ENCODE data around the gene SHB.

The SHB gene

DNA sequence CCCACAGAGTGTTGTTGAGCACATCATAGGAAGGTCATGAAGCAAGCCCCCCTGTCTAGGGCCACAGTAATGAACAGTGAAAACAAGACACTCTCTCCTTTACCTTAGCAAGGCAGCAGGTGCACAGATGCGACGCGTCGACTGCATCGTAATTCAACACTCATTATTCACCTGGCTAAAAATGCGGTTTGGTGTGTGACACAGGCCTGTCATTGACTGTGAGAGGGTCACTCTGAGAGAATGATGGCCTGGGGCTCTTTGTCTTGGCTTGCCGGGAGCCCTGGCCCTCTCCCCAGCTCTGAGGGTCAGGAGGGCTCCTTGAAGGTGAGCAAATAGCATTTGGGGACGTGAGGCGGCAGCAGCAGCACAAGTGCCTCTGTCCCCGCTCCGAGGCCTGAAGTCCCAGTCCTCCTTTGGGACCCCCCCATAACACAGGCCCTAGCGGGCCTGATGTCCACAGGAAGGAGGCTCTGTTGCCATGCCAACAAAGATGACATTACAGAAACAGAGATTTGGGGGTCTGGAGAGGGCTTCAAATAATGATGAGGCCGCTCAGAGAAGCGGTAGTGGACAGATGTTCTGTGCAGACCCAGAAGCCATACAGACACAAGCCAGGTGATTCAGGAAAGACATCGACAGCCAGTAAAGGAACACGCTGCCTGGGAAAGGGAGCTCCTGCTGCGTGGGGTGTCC is 46.7 kb downstream of the SHB start:
- DNase-seq = peak in 1 of 2 experiments; percentile 36

DNA sequence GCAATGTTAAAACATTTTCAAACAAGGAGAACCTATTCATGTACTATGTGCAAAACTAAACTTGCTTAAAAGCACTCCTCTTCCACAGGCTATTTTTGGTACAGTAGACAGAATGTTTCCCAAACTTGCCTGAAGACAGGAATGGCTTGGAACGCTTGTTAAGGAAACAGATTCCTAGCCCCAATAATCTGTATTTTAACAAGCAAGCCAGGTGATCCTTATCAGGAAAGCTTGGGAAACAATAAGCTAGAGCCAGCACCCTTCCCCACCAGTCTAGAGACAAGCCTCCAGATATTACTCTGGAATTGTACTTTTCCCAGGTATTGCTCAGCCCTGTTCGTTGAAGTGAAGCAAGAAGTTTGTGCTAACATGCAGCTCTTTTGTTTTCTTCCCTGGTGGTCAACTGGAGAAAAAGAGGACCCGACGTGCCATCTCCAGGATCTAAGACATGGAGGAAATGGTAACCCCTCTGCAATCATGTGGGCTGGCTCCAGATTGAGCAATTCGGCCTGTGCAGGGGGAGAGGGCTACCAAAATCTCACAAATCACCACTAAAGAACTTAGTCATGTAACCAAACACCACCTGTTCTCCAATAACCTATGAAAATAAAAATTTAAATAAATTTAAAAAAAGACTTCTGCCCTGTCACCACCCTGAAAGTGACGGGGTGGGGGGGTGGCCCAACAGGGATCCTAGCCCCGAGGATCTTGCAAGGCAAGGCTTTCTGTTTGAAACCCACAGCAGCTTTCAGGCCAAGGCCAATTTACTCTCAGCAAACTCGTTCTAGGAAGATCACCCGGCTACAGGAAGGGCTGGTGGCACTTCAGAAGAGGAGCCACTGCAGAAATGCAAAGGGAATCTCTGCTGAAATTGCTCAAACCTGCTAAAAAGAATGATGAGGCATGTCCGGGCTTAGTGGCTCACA is 48.6 kb downstream of the SHB start:
- no peak for DNase-seq

DNA sequence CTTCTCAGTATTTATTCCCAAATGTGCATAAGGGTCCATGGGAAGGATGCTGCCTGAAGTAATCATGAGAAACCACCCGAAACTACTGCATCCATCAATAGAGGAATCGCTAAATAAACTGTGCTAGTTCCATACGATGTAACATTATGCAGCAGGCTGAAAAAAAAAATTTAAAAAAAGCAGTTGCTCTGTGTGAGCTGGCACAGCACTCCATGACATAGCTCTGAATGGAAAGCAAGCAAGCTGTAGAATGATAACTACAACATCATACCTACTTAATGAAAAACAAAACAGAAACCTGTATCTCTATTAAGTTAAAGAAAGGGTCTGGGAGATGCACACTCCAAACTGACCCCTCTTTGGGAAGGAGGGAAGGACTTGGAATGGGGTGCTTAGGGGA is 49.3 kb downstream of the SHB start:
- no peak for DNase-seq

DNA sequence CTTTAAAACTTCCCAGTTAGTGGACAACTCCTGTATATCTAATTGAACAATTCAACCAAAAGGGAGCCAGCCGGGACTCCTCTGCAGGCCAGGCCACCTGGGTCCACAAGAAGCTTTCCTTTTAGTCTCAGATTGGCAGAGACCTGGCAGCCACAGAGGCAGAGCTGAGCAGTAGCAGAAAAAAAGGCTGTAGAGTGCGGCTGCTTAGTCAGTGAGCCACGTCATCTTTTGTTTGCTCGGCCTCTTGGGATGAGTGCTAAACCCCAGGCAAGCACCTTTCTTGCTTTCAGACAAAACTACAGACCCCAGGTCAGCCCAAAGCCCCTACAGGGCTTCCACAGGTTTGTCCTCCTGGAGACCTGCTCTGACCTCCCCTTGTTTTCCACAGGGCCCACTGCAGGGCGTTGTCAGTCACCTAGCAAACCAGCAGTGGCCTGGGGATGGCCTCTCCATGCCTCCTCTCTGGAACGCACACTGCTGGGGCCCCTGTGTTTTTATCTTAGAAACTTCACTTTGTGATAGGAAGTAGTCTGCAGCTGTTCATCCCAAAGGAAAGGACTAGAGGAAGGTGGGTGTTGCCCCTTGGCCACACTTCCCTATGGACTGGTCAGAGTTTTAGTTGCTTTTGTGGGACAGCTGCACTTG is 49.9 kb downstream of the SHB start:
- DNase-seq = no peak

DNA sequence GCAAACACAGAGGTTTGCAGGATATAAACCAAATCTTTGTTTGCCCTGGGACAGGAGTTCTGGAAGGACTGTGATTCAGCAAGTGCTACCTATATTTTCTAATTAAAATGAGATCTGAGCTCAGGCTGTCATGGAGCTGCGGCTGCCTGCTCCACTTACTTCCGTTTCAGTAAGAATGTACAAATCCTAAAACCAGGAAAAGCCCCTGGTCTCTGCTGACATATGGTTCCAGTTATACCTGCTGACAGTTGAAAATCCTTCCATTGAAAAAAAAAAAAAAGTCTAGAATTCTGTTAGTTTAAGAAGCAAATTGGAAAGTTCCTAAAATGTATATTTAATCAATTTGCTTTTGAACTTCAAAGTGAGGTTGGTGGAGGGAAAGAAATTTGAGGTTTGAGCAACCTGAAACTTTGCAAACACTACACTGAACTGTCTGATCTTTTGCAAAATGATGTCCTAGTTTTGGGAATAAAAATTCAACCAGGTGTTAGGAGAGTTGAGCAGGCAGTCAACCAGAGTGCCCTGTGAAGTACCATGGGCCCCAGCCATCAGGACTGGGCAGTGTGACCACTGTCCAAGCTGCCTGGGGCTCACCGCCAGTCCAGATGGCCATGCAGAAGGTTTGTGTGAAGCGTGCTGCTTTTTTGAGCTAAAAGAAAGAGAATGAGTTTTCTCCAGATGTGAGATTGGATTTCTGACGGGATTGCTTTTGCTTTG is 50.6 kb downstream of the SHB start:
- peak in 1 of 2 experiments; percentile 8 for DNase-seq

DNA sequence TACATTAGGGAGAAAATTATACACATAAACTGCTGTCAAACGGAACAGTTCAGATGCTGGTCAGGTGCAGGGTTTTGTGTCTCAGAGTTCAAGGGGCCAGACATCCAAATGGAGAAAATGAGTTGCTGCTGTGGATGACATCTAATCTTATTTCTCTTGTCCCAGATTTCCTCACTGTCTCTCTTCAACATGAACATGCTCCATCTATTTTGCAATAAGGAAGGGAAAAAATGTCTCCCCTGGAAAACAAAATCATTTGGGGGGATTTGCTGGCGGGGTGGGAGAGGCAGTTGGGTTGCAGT is 51.2 kb downstream of the SHB start:
- no peak for DNase-seq

DNA sequence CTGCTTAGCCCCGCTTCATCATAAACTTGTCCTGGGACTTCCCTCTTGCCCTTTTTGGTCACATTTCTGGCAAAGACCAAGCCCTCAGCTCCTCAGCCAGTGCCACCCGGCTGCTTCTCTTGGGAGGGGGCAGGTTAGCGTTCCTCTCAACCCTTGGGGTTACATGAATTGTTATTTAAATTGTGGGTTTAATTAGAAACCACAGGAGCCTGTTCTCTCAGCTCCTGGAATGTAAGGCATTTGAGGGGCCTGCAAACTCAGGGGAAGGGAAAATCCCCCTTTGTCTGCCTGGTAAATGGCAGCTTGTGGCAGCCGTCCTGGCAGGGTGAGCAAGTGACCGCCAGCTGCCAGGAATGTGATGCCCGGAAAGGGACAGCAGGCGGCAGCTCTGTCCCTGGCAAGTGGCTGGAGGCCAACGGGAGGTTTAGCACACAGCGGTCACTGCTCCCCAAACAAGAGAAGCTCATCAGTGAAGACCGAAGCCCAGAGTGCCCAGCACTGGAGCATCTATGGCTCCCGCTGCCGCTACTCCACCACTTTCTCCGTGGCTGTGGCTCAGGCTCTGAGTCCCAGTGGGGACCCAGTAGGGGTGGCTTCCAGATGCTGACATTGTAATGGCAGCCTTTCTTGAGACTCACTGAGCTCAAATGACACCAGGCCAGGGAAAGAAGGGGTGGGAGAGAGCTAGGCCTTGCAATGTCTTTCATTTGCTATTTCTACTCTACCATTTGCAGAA is 51.7 kb downstream of the SHB start:
- DNase-seq = no peak

DNA sequence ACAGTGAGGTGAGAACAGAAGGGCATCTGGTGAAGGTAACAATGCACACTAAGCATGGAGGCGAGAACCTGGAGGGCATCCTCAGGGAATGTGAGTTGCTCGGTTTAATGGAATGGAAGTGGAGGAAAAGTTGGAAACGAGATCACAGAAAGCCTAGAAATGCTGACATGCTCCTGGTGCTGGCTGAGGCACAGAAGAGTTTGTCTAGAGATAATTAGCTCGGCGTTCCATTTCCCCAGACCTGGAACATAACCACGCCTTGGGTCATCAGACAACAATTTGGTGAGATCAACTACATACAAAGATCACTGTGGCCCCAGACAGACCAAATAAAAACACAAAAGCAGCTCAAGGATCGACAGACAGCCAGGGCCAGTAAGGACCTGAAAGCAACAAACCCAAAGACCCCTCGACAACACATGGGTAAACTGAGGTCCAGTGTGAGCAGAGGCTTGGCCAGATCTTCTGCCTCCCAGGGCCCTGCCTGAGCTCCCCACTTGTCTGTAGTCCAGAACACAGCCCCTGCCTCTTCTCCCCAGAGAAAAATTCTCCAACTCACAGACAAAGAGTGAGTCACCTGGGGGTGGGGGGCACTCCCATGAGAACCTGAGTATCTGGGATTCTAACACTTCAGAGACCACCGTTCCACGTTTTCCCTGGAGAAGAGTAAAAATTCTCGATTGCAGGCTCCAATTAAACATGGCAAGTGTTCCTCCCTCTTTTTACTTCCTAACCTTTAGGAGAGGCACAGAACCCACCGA is 52.5 kb downstream of the SHB start:
- no peak for DNase-seq

DNA sequence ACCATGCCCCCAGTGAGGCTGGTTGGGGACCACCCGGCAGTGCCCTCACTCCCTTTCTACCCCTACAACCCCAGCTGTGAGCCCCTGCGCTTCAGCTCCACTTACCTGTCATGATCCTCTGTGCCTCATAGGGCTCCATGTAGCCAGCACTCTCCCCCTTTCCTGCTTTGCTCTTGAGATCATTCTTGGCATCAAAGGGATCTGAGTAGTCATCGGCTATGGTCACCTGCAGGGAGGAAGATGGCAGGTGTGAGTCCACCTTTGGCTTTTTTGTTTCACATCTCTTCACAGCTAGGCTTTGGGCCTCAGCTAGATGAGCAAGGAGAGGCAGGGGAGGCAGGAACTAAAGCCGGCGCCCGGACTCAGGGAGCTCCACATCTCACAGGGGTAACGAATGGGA is 53.1 kb downstream of the SHB start:
- DNase-seq = no peak

DNA sequence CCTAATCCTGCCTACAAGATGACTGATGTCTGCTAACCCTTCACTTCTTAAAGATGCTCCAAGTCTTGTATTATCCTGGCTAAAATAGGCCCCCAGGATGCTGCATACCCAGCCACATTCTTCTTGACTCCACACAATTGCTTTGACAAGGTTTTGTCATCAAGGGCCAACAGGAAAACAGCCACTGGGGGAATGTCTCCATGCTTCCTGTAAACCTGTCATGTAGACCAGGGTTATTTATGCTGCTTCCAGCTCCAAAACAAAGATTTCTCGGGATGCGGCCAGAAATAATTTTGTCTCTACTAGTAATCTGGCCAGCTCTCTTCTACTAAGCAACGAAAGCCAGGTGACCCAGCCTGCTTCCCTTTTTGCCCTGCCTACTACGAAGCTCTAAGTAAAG is 53.8 kb downstream of the SHB start:
- DNase-seq = no peak

DNA sequence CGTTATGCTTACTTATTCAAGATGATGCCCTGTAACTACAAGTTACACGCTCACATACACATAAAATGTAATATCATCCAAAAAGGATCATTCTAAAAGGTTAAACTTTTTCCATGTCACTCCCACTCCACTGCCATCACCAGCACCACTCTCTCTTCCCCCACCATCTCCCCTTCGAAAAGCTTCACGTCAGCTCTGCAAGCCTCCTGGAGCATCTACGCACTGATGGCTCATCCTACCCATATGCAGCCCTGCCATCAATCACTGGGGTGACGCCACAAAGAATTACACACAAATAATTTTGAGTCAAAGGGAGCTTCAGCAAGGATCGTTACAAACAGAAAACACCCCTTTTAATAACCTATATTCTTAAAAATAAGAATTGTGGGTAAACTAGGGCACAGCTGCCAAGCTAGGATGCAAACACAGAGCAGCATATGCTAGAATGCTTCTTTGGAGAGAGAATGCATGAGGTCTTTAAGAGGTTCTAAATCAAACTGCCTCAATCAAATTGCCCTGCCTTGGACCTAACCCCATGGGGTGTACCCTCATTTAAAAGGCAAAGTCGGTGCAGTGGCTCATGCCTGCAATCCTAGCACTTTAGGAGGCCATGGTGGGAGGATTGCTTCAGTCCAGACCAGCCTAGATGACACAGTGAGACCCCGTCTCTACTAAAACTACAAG is 56.1 kb downstream of the SHB start:
- DNase-seq = no peak

DNA sequence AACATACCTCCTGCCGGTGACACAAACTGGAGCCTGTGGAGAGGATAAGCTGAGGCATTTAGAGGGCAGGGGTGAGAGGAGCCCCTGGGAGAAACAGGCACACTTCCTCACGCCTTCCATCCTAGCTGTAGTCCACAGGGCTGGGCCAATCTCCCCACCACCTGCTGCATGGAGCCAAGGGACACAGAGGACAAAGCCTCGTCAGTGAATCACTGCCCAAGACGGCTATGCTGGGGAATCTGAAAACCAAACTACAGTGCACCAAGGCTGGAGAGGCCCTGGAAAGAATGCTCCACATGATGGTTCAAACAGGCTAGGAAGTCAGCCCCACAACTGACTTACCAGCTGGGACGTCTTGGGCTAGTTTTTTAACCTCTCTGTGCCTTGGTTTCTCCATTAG is 57.0 kb downstream of the SHB start:
- DNase-seq = no peak

DNA sequence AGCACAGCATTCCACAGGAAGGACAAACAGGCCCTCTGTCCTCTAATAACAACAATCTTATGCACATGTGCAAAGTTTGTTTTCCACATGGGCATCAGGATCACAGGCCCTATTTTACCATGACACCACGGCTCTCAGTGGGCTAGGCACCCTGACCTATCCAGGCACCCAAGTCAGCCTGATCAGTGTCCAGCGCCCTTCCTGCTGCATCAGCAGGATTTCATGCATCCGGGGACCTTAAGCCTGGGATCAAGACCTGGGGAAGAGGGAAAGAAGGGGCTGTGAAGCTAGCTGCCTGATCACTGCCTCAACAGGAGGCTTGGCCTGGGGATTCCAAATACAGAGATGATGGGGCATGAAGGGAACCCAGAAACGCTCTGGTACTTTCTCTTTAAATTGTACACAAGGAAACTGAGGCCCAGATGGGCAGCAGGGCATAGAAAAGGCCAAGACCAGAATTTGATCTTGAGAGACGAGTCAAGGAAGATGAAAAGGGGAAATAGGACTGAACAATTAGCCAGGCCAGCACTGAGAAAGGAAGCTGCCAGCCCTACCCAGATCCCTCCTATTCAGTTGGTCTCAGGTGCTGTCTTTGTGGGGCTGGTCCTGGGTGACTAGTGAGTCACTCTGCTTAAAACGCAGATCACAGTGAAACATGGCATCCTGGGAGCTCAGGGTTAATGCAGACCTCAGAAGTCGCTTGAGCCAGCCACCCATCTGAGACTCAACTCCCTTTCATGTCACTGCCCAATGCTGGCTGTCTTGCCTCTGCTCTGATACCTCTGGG is 57.9 kb downstream of the SHB start:
- DNase-seq = no peak

DNA sequence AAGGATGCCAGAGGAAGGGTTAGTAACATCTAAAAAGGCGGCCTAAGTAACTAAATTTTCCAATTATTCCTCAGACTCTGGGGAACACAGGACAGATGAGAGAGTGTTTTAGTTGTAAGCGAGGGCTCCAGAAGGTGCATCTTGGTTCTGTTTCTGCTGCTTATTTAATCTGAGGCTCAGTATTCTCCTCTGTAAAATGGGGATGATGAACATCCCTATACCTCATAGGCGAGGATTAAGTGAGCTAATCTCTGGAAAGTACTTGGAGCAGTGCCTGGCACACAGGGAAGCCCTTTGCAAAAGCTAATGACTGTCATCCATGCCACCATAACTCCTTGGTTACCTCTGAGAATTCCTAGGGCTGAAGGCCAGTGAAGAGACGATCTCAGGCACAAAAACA is 59.0 kb downstream of the SHB start:
- no peak for DNase-seq

DNA sequence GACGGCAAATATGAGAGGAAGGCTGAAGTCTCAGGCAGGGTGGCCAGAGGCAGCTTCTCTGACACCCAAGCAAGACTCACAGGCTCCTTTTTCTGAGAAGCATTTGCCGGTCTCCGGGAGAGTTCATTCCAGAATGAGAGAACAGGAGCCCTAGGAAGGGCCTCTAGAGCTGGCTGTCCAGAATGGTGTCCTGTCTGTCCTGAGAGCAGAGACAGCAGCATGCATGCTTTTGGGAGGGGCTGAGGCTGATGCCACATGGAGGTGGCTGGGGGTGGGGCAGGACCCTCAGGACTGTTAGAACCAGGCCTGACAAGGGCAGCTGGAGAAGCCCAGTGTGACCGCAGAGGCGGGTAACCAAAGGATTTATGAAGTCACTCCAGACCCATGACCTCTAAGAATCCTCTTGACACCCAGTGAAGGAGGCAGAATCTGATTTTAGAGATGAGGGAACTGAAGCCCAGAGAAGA is 60.0 kb downstream of the SHB start:
- no peak for DNase-seq

DNA sequence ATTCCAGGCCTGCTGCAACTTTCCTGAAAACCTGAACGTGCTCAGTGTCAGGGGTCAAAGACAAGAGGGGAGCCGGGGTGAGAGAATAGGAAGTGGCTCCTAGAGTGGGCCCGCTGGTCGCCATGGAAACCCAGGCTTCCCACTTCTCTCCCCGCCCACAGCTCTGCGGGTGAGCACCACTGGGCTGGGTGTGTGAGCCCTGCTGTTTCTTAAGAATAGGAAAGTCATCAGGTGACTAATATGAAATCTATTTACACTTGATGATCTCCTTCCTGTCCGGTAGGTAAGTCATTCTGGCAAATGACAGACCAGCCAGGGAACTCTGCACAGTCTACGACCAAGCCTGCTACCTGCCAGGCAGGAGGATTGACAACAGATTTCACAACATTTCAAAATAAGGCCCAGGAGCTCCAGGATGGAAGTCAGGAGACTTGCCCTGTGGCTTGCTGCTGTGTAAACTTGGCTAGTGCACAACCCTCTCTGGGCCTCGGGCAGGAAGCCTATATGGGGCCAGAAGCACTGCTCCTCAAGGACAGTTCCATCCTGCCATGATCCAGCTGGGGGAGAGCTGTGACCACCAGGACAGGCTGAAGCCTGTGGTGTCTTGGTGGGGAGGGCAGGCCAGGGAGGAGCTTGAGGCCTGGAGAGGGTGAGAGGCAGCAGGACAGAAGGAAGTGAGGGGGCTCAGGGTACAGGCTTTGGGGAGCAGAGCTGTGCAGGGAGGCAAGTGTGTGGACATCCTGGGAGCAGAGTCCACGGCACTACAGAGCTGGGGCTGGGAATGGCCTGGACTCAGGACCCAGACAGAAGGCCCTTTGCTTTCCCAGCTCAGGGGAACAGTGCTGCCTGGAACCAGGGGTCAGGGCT is 60.6 kb downstream of the SHB start:
- peak in 1 of 2 experiments; percentile 9 for DNase-seq

DNA sequence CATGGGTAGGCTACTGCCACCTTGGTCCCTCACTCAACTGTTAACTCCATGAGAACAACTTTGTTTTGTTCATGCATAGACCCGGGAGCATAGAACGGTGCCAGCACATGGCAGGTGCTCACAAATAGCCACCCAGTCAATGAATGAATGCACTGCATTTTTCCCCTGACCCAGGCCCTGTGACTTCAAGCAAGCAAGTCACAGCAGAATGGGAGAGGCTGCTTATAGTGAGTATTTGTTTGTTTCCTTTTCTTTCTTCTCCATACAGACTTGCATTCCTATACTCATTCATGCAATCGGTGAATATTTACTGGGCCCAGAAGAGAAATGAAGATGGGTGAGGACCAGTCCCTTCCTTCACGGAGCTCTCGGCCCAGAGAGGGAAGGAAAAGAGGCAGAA is 62.0 kb downstream of the SHB start:
- DNase-seq = no peak

DNA sequence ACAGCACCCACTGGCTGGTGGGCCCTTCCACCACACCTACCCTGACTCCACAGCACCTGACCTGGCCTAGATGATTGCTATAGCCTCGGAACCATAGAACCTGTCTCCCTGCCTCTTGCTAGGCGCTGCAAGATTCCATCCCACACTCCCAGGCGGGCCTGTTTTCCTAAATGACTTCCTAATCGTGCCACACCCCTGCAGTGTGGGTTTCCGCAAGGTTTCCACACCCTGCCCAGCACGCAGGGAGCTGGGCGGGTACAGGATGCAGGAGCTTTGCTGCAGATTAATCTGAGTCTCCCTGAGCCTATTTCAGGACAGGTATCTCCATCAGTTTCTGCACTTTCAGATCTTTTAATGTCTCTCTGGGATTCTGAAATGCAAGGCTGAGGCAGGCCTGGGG is 62.9 kb downstream of the SHB start:
- DNase-seq = no peak

All from NCI-H524 (cell line).